Measurements from ENCODE around the gene QSOX2.

QSOX2 gene

DNA sequence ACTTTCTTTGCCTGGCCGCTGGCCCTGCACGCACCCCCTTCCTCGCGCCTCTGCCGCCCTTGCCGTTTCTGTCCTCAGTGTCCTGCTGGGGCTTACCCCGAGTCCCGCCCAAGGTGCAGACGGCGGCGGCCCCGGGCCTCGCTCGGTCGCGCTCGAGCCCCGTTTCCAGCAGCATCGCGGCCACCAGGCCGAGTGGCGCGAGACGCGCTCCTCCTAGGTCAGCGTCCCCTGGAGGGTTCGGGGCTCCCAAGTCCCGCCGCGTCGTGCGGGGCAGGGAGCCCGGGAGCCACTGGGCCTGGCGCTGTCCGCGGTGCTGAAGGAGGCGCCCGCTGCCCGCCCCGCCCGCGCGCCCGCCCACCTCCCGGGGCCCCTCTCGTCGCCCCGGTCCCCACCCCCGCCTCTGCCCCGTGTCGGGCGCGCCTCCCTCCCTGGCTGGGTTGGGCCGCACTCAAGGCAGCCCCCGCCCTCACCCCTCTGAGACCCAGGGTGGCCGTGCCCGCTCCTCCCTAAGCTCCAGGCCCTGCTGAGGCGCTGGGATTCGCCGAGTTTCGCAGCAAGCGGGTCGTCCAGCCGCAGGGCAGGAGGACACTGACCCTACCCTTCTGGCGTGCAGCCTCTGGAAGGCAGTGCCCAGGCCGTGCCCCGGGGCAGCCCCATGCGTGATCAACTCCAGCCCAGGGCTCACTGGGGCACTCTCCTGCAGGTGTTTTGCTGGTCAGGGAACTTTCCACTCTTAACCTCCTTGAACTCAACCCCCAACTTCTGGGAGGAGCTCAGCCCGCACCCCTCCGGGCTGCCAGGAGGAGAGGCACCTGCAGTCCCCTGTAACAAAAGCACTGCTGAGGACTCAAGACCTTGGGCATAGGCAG is 40.5 kb downstream of the QSOX2 start, which contains the start of gene LHX3:
LHX3 (minus strand) TSS at position 291 of the 869 bp plus-strand sequence; CDS start at position 175, 116 bp downstream.
- Histone ChIP-seq H3K4me1 (ENCODE audit: control insufficient read depth, insufficient read depth, low read length, poor library complexity, severe bottlenecking) (peaks cover 2% of the 10 kb centered on the region), H3K9me3 (ENCODE audit: control insufficient read depth, low read length) (no peaks in the 10 kb centered on the region), H3K4me3 (ENCODE audit: insufficient read depth, low read depth, low read length, poor library complexity, severe bottlenecking) (no peak within 1 kb of the TSS), H3K27ac (ENCODE audit: insufficient read depth, low read length, poor library complexity, severe bottlenecking) (no peak within 1 kb of the TSS), H3K36me3 (ENCODE audit: control insufficient read depth, insufficient read depth, low read length) (peaks cover 9% of the 10 kb centered on the region), H3K27me3 (replicated peaks; ENCODE audit: control insufficient read depth, insufficient read depth, low read length, poor library complexity, severe bottlenecking) (peaks cover 32% of the 10 kb centered on the region)
- DNase-seq = no peak

DNA sequence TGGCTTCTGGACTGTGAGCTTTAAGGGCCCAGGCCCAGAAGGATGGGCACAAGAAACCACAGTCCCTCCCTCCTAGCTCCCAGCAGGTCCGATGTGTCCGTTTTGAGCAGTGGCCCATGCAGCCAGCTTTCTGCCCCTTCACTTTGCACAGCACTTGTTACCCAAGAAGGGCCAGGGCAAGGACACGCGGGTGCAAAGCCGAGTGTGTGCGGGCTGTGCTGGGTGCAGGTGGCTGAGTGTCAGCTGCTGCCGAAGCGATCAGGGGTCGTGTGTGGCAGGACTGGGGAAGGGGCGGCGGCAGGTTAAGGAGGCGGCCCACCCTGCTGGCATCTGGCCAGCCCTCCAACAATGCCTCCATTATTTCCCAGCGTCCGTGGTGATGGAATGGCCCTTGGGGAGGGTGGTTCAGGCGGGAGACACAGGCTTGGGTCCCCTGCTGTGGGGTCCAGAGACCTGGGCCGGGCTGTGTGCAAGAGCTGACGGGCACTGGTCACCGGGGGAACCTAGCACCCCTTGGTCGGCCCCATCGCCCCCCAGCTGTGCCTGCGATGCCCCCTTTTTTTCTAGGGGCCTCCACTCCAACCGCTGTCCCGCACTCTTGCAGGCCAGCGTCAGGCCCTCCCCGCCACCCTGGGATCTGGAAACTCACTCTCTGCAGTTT is 41.3 kb downstream of the QSOX2 start:
- H3K36me3 ChIP-seq (ENCODE audit: control insufficient read depth, insufficient read depth, low read length) = peaks cover 6% of the 10 kb centered on the region
- no peaks in the 10 kb centered on the region for H3K9me3 ChIP-seq (ENCODE audit: control insufficient read depth, low read length)
- peaks cover 38% of the 10 kb centered on the region for H3K27me3 ChIP-seq (replicated peaks; ENCODE audit: control insufficient read depth, insufficient read depth, low read length, poor library complexity, severe bottlenecking)
- no peak overlapping the region for H3K27ac ChIP-seq (ENCODE audit: insufficient read depth, low read length, poor library complexity, severe bottlenecking)
- no peak for DNase-seq
- no peak overlapping the region for H3K4me3 ChIP-seq (ENCODE audit: insufficient read depth, low read depth, low read length, poor library complexity, severe bottlenecking)
- H3K4me1 ChIP-seq (ENCODE audit: control insufficient read depth, insufficient read depth, low read length, poor library complexity, severe bottlenecking) = peaks cover 2% of the 10 kb centered on the region

DNA sequence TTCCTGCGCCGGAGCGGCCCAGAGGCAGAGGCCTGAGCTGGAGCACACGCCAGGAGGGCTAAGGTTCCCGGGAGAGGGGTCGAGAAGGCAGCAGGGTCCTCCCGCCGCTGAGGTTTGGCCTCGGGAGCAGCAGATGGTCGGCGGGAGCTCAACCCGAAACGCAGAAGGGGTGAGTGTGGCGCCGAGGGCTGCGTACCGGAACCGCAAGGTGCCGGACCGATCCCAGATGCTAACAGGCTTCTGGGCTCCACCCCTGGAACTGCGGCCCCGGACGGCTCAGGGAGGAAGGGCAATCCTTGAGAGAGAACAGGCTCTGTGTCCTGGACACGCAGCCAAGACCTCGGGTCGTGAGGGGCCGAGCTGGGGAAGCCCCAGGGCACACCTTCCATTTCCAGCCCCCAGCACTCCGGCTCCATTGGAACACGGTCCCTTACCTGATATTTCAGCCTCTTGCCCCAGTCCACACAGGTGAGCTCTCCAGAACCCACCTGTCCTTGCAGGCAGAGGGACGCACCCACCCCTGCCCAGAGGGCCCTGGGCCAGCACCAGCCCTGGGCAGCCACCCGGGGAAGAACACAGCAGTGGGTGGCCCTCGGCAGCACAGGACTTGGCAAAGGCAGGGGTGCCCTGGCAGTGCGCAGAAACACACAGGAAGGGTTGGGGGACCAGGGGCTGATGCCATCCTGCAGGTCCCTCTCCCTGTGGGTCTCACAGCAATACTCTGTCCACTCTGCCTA is 42.0 kb downstream of the QSOX2 start:
- Histone ChIP-seq H3K27ac (ENCODE audit: insufficient read depth, low read length, poor library complexity, severe bottlenecking) (no peak overlapping the region), H3K27me3 (replicated peaks; ENCODE audit: control insufficient read depth, insufficient read depth, low read length, poor library complexity, severe bottlenecking) (peaks cover 42% of the 10 kb centered on the region), H3K36me3 (ENCODE audit: control insufficient read depth, insufficient read depth, low read length) (peaks cover under 1% of the 10 kb centered on the region), H3K9me3 (ENCODE audit: control insufficient read depth, low read length) (no peaks in the 10 kb centered on the region), H3K4me3 (ENCODE audit: insufficient read depth, low read depth, low read length, poor library complexity, severe bottlenecking) (no peak overlapping the region), H3K4me1 (ENCODE audit: control insufficient read depth, insufficient read depth, low read length, poor library complexity, severe bottlenecking) (peaks cover 2% of the 10 kb centered on the region)
- DNase-seq = no peak

DNA sequence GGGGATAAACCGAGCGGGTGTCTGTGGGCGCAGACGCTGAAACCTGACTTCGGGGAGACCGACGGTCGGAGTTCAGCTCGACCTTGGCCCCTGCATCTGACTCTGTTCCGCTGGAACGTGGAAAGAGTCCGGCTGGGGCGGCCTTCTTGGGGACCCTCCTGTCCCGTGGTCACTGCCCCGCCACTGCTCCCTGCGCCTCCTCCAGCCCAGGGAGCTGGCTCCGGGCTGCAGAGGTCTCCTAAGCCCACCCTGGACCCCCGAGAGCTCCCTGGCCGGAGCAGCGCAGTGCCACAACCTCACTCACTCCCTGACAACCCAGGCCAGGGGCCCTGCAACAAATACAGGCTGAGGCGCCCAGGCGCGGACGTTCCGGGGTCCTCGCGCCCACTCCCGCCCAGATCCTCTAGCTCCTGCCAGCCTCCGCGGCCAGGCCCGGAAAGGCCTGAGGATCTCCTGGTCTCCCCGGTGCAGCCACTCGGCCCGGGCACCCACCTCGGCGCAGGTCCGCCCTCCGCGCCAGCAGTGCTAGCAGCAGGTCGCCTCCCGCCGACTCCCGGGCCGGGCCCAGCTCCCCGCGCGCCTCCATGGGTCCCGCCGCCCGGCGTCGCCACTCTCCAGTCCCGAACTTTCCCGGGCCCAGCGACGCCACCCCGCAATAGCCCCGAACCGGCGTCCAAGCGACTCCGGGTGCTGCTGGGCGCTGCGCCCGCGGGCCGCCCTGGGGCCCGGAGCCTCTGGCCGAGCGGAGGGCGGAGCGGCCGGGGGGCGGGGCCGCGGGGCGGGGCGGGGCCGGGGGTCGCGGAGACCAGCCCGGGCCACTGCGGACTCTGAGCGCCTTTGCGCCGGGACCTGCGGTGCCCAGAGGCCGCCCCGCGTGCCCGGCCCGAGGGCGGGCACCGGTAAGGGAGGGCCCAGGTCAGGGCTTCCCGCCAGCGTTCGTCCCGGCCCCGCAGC is 42.9 kb downstream of the QSOX2 start:
- H3K4me1 ChIP-seq (ENCODE audit: control insufficient read depth, insufficient read depth, low read length, poor library complexity, severe bottlenecking) = peaks cover 2% of the 10 kb centered on the region
- no peak overlapping the region for H3K4me3 ChIP-seq (ENCODE audit: insufficient read depth, low read depth, low read length, poor library complexity, severe bottlenecking)
- peaks cover 50% of the 10 kb centered on the region for H3K27me3 ChIP-seq (replicated peaks; ENCODE audit: control insufficient read depth, insufficient read depth, low read length, poor library complexity, severe bottlenecking)
- no peak for DNase-seq
- no peaks in the 10 kb centered on the region for H3K9me3 ChIP-seq (ENCODE audit: control insufficient read depth, low read length)
- no peaks in the 10 kb centered on the region for H3K36me3 ChIP-seq (ENCODE audit: control insufficient read depth, insufficient read depth, low read length)
- H3K27ac ChIP-seq (ENCODE audit: insufficient read depth, low read length, poor library complexity, severe bottlenecking) = no peak overlapping the region

DNA sequence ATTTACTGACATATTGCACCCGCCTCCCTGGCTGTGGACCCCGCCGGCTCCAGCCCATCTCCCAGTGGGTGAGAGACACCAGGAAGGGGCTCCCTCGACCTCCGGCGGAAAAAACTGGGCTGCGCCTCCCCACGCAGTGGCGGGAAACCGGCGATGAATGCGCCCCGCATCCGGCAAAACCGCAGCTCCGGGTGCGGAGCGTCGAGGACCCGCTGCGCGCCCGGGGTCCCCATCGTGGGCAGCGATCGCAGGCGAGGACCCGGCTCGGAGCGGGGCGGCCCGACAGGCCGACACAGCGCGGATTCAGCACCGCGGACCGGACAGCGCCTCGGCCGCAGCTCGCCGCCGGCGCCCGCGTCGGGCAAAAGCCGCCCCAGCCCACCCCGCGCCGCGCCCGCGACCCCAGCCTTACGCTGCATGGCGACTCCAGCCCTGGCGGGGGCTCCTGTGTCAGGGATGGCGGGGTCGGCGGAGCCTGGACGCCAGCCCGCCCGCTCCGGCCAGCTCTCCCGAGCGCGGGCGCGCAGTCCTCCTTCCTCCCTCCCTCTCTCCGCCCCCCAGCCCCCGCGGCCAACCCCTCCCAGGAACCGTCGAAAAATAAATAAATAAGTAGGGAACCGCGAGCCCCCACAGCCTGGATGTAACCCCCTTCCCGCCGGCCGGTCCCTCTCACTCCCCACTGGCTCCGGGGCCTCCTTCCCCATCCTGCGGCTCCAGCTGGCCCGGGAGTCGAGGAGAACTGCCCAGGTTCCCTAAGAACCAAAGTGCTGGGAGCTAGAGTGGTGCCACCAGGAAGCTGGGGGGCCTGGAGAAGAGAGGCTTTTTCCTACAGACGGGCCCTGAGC is 43.8 kb downstream of the QSOX2 start:
- Histone ChIP-seq H3K36me3 (ENCODE audit: control insufficient read depth, insufficient read depth, low read length) (no peaks in the 10 kb centered on the region), H3K4me3 (ENCODE audit: insufficient read depth, low read depth, low read length, poor library complexity, severe bottlenecking) (no peak overlapping the region), H3K27me3 (replicated peaks; ENCODE audit: control insufficient read depth, insufficient read depth, low read length, poor library complexity, severe bottlenecking) (peaks cover 58% of the 10 kb centered on the region), H3K27ac (ENCODE audit: insufficient read depth, low read length, poor library complexity, severe bottlenecking) (no peak overlapping the region), H3K4me1 (ENCODE audit: control insufficient read depth, insufficient read depth, low read length, poor library complexity, severe bottlenecking) (peaks cover 2% of the 10 kb centered on the region), H3K9me3 (ENCODE audit: control insufficient read depth, low read length) (no peaks in the 10 kb centered on the region)
- DNase-seq = no peak

DNA sequence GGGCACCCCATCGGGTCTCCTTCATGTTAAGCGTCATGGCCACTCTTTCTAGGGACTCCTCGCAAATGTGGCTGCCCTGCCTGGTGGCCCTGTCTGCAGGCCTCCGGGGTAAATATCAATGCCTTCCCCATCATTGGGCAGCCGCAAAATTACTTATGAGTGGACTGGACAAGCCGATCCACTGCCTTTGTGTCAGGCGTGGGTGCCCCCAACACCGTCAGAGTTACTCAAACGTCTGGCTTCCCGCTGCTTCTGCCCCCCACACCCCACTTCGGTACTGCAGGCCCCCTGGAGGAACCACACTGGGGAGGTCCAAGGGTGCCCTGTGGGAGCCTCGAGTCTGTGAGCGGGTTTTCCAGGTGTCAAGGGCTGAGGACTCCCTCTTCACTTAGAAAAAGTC is 44.4 kb downstream of the QSOX2 start:
- H3K27me3 ChIP-seq (replicated peaks; ENCODE audit: control insufficient read depth, insufficient read depth, low read length, poor library complexity, severe bottlenecking) = peaks cover 65% of the 10 kb centered on the region

DNA sequence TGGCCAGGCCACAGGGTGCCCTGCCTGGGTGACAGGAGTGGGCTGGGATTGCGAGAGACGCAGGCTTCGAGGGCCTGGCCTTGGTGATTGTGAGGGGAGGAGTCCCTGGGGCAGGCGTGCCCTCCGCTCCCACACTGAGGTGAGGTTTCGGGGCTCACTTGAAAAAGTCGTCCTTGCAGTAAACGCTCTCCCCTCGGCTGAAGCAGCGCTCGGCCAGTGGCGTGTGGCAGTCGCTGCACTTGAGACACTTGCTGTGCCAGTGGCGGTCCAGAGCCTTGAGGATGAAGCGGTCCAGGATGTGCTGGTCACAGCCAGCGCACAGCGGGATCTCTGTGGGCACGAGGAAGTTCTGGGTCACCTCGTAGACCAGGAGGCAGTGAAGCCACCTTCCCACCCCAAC is 45.2 kb downstream of the QSOX2 start:
- Histone ChIP-seq H3K36me3 (ENCODE audit: control insufficient read depth, insufficient read depth, low read length) (no peaks in the 10 kb centered on the region), H3K27me3 (replicated peaks; ENCODE audit: control insufficient read depth, insufficient read depth, low read length, poor library complexity, severe bottlenecking) (peaks cover 67% of the 10 kb centered on the region), H3K4me3 (ENCODE audit: insufficient read depth, low read depth, low read length, poor library complexity, severe bottlenecking) (no peak overlapping the region), H3K9me3 (ENCODE audit: control insufficient read depth, low read length) (no peaks in the 10 kb centered on the region), H3K27ac (ENCODE audit: insufficient read depth, low read length, poor library complexity, severe bottlenecking) (no peak overlapping the region), H3K4me1 (ENCODE audit: control insufficient read depth, insufficient read depth, low read length, poor library complexity, severe bottlenecking) (peaks cover 2% of the 10 kb centered on the region)
- no peak for DNase-seq

More for the DNA sequence above, 44.4 kb downstream of the QSOX2 start:
- Histone ChIP-seq H3K4me1 (ENCODE audit: control insufficient read depth, insufficient read depth, low read length, poor library complexity, severe bottlenecking) (peaks cover 2% of the 10 kb centered on the region), H3K4me3 (ENCODE audit: insufficient read depth, low read depth, low read length, poor library complexity, severe bottlenecking) (no peak overlapping the region), H3K27ac (ENCODE audit: insufficient read depth, low read length, poor library complexity, severe bottlenecking) (no peak overlapping the region), H3K9me3 (ENCODE audit: control insufficient read depth, low read length) (no peaks in the 10 kb centered on the region), H3K36me3 (ENCODE audit: control insufficient read depth, insufficient read depth, low read length) (no peaks in the 10 kb centered on the region)
- no peak for DNase-seq

DNA sequence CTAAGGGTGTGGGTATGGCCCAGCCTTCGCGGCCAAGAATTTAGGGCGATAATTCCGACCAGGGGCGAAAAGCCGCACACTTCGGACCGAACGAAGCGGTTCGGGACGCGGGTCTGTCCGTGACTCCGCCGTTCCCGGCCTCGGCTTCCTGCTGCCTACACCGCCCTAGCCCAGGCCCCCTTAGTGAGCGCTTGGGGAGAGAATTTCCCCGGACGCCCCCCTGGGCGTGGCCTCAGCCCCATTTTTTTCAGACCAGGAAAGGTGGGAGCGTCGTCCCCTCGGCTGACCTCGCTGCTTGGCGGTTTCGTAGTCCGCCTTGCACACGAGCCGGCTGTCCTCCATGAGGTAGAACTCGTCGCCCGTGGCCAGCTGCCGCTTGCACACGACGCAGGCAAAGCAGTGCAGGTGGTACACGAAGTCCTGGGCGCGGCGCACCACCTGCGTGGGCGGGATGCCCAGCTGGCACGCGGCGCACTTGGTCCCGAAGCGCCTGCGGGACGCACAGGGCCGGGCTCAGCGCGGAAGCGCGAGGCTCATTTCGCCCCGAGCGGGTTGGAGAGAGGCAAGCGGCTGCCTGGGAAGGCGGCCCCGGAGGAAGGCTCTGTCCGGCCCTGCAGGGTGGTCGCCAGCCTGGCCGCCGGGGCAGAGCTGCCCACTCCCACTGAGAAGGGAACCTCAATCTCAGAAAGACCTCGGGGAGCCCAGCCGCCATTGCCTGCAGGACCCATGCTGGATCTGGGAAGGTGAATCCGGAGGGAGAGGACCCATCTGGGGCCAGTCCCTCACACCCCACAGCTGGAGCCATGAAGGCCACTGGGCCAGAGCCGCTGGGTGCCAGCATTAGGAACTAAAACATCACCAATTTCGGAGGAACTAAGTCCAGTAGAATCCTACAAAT is 46.0 kb downstream of the QSOX2 start:
- peaks cover 2% of the 10 kb centered on the region for H3K4me1 ChIP-seq (ENCODE audit: control insufficient read depth, insufficient read depth, low read length, poor library complexity, severe bottlenecking)
- no peak for DNase-seq
- no peaks in the 10 kb centered on the region for H3K9me3 ChIP-seq (ENCODE audit: control insufficient read depth, low read length)
- H3K36me3 ChIP-seq (ENCODE audit: control insufficient read depth, insufficient read depth, low read length) = no peaks in the 10 kb centered on the region
- peaks cover 64% of the 10 kb centered on the region for H3K27me3 ChIP-seq (replicated peaks; ENCODE audit: control insufficient read depth, insufficient read depth, low read length, poor library complexity, severe bottlenecking)
- no peak overlapping the region for H3K4me3 ChIP-seq (ENCODE audit: insufficient read depth, low read depth, low read length, poor library complexity, severe bottlenecking)
- no peak overlapping the region for H3K27ac ChIP-seq (ENCODE audit: insufficient read depth, low read length, poor library complexity, severe bottlenecking)
